WTC11 (cell line): ENCODE measurements around the gene TMEM178B. TPM values are rescaled to one million over a fixed set of nuclear protein-coding genes. Genes with fewer than 3 reads are reported as not detected.
"Not testable (repeated sequence)": the region's sequence is repeated elsewhere in the genome, so short reads cannot be mapped to it uniquely, and the experiment has no call there.

Source experiments
- ATAC-seq: fragments of 200-7000 bp; cut with Tn5 transposase; 2 replicates; pipeline ENCODE4 v1.10.0; 2021; ENCODE audit warnings: mild to moderate bottlenecking, moderate library complexity
- CTCF ChIA-PET: fragments of 300-600 bp; sonication (Branson Sonifier 250); formaldehyde crosslinking; loops from one replicate; lab custom pipeline; 2021; ENCODE audit warnings: antibody characterized with exemption; lab: Charles Lee
- POLR2A ChIA-PET: fragments of 350-600 bp; sonication (Branson Sonifier 250); formaldehyde crosslinking; loops from one replicate; lab custom pipeline; 2021; ENCODE audit warnings: antibody characterized with exemption; lab: Charles Lee
- DNase-seq: peaks from one replicate; pipeline ENCODE4 v3.0.0; 2021; ENCODE audit warnings: low spot score
- H3K27ac Mint-ChIP-seq: 2 replicates; pipeline ENCODE4 v1.8.0; 2021; ENCODE audit warnings: mixed read lengths
- H3K27me3 Mint-ChIP-seq: 2 replicates; pipeline ENCODE4 v1.8.0; 2021; ENCODE audit warnings: low read depth, mild to moderate bottlenecking, moderate library complexity, mixed read lengths
- H3K36me3 Mint-ChIP-seq: 2 replicates; pipeline ENCODE4 v1.8.0; 2021; ENCODE audit warnings: mixed read lengths
- H3K4me1 Mint-ChIP-seq: 2 replicates; pipeline ENCODE4 v1.8.0; 2022; ENCODE audit warnings: mixed read lengths
- H3K4me3 Mint-ChIP-seq: 2 replicates; pipeline ENCODE4 v1.8.0; 2021; ENCODE audit warnings: mild to moderate bottlenecking, moderate library complexity, mixed read lengths
- H3K9me3 Mint-ChIP-seq: 2 replicates; pipeline ENCODE4 v1.8.0; 2021; ENCODE audit warnings: mixed read lengths
- CBFB ChIP-seq: sonication (generic); formaldehyde crosslinking; IDR thresholded peaks from 2 replicates; pipeline ENCODE4 v1.8.1; 2022; ENCODE audit warnings: mild to moderate bottlenecking, low read depth, missing genetic modification reagents
- E2F5 ChIP-seq: sonication (generic); formaldehyde crosslinking; IDR thresholded peaks from 2 replicates; pipeline ENCODE4 v1.8.1; 2022; ENCODE audit warnings: mild to moderate bottlenecking, moderate library complexity, missing genetic modification reagents
- ELF4 ChIP-seq: sonication (generic); formaldehyde crosslinking; IDR thresholded peaks from 2 replicates; pipeline ENCODE4 v1.8.1; 2022; ENCODE audit warnings: low read depth, mild to moderate bottlenecking, moderate library complexity, missing genetic modification reagents
- FOXK1 ChIP-seq: sonication (generic); formaldehyde crosslinking; IDR thresholded peaks from 2 replicates; pipeline ENCODE4 v1.8.0; 2022; ENCODE audit warnings: mild to moderate bottlenecking, moderate library complexity, missing genetic modification reagents
- FOXP1 ChIP-seq: sonication (generic); formaldehyde crosslinking; IDR thresholded peaks from 2 replicates; pipeline ENCODE4 v1.8.0; 2022; ENCODE audit warnings: missing genetic modification reagents, mild to moderate bottlenecking, moderate library complexity, borderline replicate concordance
- GABPB1 ChIP-seq: sonication (generic); formaldehyde crosslinking; IDR thresholded peaks from 2 replicates; pipeline ENCODE4 v1.8.1; 2023; ENCODE audit warnings: mild to moderate bottlenecking, missing genetic modification reagents
- JUN ChIP-seq: sonication (generic); formaldehyde crosslinking; IDR thresholded peaks from 2 replicates; pipeline ENCODE4 v1.8.0; 2023; ENCODE audit warnings: mild to moderate bottlenecking, missing genetic modification reagents
- KAT7 ChIP-seq: sonication (generic); formaldehyde crosslinking; IDR thresholded peaks from 2 replicates; pipeline ENCODE4 v1.8.1; 2023; ENCODE audit warnings: missing genetic modification reagents, mild to moderate bottlenecking, borderline replicate concordance
- NFATC4 ChIP-seq: fragments of 250-450 bp; sonication (Bioruptor Pico); IDR thresholded peaks from 2 replicates; pipeline ENCODE4 v1.9.0; 2021; ENCODE audit warnings: mild to moderate bottlenecking
- NR2C2 ChIP-seq: sonication (generic); formaldehyde crosslinking; IDR thresholded peaks from 2 replicates; pipeline ENCODE4 v1.8.0; 2022; ENCODE audit warnings: mild to moderate bottlenecking, missing genetic modification reagents
- OVOL2 ChIP-seq: fragments of 250-450 bp; sonication (Bioruptor Pico); IDR thresholded peaks from 2 replicates; pipeline ENCODE4 v1.9.0; 2021; ENCODE audit warnings: mild to moderate bottlenecking, borderline replicate concordance
- PRRX2 ChIP-seq: fragments of 250-450 bp; sonication (Bioruptor Pico); IDR thresholded peaks from 2 replicates; pipeline ENCODE4 v1.8.0; 2021; ENCODE audit warnings: mild to moderate bottlenecking
- RELA ChIP-seq: sonication (generic); formaldehyde crosslinking; IDR thresholded peaks from 2 replicates; pipeline ENCODE4 v1.8.1; 2022; ENCODE audit warnings: missing genetic modification reagents, mild to moderate bottlenecking, borderline replicate concordance
- ZMAT4 ChIP-seq: fragments of 250-450 bp; sonication (Bioruptor Pico); IDR thresholded peaks from 2 replicates; pipeline ENCODE4 v1.9.0; 2021; ENCODE audit warnings: mild to moderate bottlenecking
- ZNF138 ChIP-seq: sonication (generic); formaldehyde crosslinking; conservative IDR thresholded peaks from 2 replicates; pipeline ENCODE4 v1.8.1; 2022; ENCODE audit warnings: mild to moderate bottlenecking, moderate library complexity, missing genetic modification reagents
- ZNF219 ChIP-seq: sonication (generic); formaldehyde crosslinking; IDR thresholded peaks from 2 replicates; pipeline ENCODE4 v1.8.0; 2023; ENCODE audit warnings: missing genetic modification reagents, mild to moderate bottlenecking, borderline replicate concordance
- ZNF232 ChIP-seq: sonication (generic); formaldehyde crosslinking; IDR thresholded peaks from 2 replicates; pipeline ENCODE4 v1.8.0; 2022; ENCODE audit warnings: mild to moderate bottlenecking, missing genetic modification reagents
- ZNF263 ChIP-seq: sonication (generic); formaldehyde crosslinking; IDR thresholded peaks from 2 replicates; pipeline ENCODE4 v1.8.1; 2022; ENCODE audit warnings: low read depth, mild to moderate bottlenecking, moderate library complexity, missing genetic modification reagents
- ZNF416 ChIP-seq: fragments of 250-450 bp; sonication (Bioruptor Pico); IDR thresholded peaks from 2 replicates; pipeline ENCODE4 v1.9.0; 2021; ENCODE audit warnings: mild to moderate bottlenecking, inconsistent platforms
- ZSCAN18 ChIP-seq: fragments of 250-450 bp; sonication (Bioruptor Pico); IDR thresholded peaks from 2 replicates; pipeline ENCODE4 v2.1.2; 2022; ENCODE audit warnings: mild to moderate bottlenecking, moderate library complexity
- total RNA-seq: library from RNA; stranded (reverse); gene quantifications from 3 replicates; pipeline ENCODE4 v1.2.3, GENCODE V29; 2021
- TF ChIP-seq, protein P1 (sequence below): sonication (generic); formaldehyde crosslinking; IDR thresholded peaks from 2 replicates; pipeline ENCODE4 v1.8.0; 2022; ENCODE audit warnings: mild to moderate bottlenecking, missing genetic modification reagents
- TF ChIP-seq, protein P2 (sequence below): sonication (generic); formaldehyde crosslinking; IDR thresholded peaks from 2 replicates; pipeline ENCODE4 v1.8.1; 2022; ENCODE audit warnings: low read depth, mild to moderate bottlenecking, moderate library complexity, missing genetic modification reagents, borderline replicate concordance

Gene TMEM178B
- total RNA-seq, 1 experiment from 2014 or later: 20.4 TPM

DNA sequence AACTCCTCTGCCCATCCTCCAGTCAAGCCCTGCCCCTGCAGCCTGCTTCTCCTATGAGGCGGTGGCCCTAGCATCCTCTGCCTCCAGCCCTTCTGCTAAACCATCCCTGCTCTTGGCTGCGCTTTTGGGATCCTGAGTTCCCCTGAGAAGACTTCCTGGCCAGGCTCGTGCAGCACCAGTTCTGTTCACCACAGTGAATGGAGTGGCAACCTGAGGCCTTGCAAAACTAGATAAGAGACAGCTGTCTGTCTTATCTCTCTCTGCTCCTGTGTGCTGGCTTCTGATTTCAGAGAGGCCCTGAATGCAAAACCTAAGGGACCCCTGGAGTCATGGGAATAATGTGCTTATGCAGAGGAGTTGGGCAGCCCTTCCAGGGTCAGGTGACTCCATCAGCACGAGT lies 119.2 kb downstream of the TMEM178B start:
- Mint-ChIP-seq H3K36me3 (peaks cover 7% of the 10 kb centered on the region; the same call in 1 of the 2 replicates), H3K9me3 (peaks cover 7% of the 10 kb centered on the region)
- no peak for DNase-seq
- TF ChIP-seq JUN (CRISPR knock-in tag) (no peak), KAT7 (CRISPR knock-in tag) (no peak), PRRX2 (no peak), ZSCAN18 (CRISPR knock-in tag) (no peak), NR2C2 (no peak), GABPB1 (CRISPR knock-in tag) (no peak), ZNF416 (CRISPR knock-in tag) (no peak), ZNF219 (no peak), ZNF232 (CRISPR knock-in tag) (no peak)
- TF ChIP-seq, protein P1, sequence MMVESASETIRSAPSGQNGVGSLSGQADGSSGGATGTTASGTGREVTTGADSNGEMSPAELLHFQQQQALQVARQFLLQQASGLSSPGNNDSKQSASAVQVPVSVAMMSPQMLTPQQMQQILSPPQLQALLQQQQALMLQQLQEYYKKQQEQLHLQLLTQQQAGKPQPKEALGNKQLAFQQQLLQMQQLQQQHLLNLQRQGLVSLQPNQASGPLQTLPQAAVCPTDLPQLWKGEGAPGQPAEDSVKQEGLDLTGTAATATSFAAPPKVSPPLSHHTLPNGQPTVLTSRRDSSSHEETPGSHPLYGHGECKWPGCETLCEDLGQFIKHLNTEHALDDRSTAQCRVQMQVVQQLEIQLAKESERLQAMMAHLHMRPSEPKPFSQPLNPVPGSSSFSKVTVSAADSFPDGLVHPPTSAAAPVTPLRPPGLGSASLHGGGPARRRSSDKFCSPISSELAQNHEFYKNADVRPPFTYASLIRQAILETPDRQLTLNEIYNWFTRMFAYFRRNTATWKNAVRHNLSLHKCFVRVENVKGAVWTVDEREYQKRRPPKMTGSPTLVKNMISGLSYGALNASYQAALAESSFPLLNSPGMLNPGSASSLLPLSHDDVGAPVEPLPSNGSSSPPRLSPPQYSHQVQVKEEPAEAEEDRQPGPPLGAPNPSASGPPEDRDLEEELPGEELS (CRISPR knock-in tag): no peak
- TF ChIP-seq, all 79 proteins: peak for 0
- POLR2A ChIA-PET: no interaction called here
- no peak overlapping the region for H3K4me3 Mint-ChIP-seq
- H3K4me1 Mint-ChIP-seq: peaks cover 15% of the 10 kb centered on the region
- ATAC-seq: no peak
- no peak overlapping the region for H3K27ac Mint-ChIP-seq
- no peaks in the 10 kb centered on the region for H3K27me3 Mint-ChIP-seq
- CTCF ChIA-PET: no interaction called here

DNA sequence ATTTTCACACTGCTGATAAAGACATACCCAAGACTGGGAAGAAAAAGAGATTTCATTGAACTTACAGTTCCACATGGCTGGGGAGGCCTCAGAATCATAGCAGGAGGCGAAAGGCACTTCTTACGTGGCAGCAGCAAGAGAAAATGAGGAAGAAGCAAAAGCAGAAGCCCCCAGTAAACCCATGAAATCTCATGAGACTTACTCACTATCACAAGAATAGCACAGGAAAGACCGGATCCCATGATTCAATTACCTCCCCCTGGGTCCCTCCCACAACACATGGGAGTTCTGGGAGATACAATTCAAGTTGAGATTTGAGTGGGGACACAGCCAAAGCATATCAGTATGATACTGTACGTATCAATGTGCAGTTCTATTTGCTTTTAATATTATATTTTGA lies 121.9 kb downstream of the TMEM178B start:
- POLR2A ChIA-PET, H3K4me3 Mint-ChIP-seq, DNase-seq, CTCF ChIA-PET, ATAC-seq, H3K9me3 Mint-ChIP-seq, H3K36me3 Mint-ChIP-seq, H3K27me3 Mint-ChIP-seq: not testable (repeated sequence)
- Mint-ChIP-seq H3K27ac (0 out of 2 replicates have a peak overlapping the region, but pooled peaks have one; percentile 3), H3K4me1 (peaks cover 32% of the 10 kb centered on the region)

- Mint-ChIP-seq H3K4me3 (no peak overlapping the region), H3K27me3 (no peaks in the 10 kb centered on the region), H3K9me3 (peaks cover 7% of the 10 kb centered on the region), H3K4me1 (peaks cover 52% of the 10 kb centered on the region), H3K36me3 (peaks cover 7% of the 10 kb centered on the region; the same call in 1 of the 2 replicates), H3K27ac (peak overlapping the region; percentile 76)
- ChIA-PET POLR2A (no interaction called here), CTCF (no interaction called here)
- ATAC-seq: no peak
- no peak for DNase-seq
- TF ChIP-seq E2F5 (CRISPR knock-in tag) (no peak), OVOL2 (CRISPR knock-in tag) (no peak), NFATC4 (CRISPR knock-in tag) (no peak), ZMAT4 (CRISPR knock-in tag) (no peak), CBFB (CRISPR knock-in tag) (no peak), FOXP1 (CRISPR knock-in tag) (no peak), ZNF138 (CRISPR knock-in tag) (no peak), KAT7 (CRISPR knock-in tag) (no peak), RELA (CRISPR knock-in tag) (no peak), FOXK1 (CRISPR knock-in tag) (no peak), ZNF263 (CRISPR knock-in tag) (no peak), ZSCAN18 (CRISPR knock-in tag) (no peak), ZNF416 (CRISPR knock-in tag) (no peak), ELF4 (CRISPR knock-in tag) (no peak)
- TF ChIP-seq, protein P2, sequence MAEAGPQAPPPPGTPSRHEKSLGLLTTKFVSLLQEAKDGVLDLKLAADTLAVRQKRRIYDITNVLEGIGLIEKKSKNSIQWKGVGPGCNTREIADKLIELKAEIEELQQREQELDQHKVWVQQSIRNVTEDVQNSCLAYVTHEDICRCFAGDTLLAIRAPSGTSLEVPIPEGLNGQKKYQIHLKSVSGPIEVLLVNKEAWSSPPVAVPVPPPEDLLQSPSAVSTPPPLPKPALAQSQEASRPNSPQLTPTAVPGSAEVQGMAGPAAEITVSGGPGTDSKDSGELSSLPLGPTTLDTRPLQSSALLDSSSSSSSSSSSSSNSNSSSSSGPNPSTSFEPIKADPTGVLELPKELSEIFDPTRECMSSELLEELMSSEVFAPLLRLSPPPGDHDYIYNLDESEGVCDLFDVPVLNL (CRISPR knock-in tag): no peak
Observed at GRCh38 chr7:141198194-141198958, 124.5 kb downstream of the TMEM178B start.
